CD8-positive, alpha-beta memory T cell (primary cell): ENCODE measurements around the gene WBP2. TPM values are rescaled to one million over a fixed set of nuclear protein-coding genes. Genes with fewer than 3 reads are reported as not detected.
"Not testable (repeated sequence)": the region's sequence is repeated elsewhere in the genome, so short reads cannot be mapped to it uniquely, and the experiment has no call there.

ENCODE experiments used
- CTCF ChIA-PET: fragments of 350-600 bp; sonication (Branson Sonifier 250); formaldehyde crosslinking; loops from one replicate; lab custom pipeline; 2021; ENCODE audit warnings: antibody characterized with exemption; lab: Charles Lee
- POLR2A ChIA-PET: fragments of 350-600 bp; sonication (Branson Sonifier 250); formaldehyde crosslinking; loops from one replicate; lab custom pipeline; 2021; ENCODE audit warnings: antibody characterized with exemption; lab: Charles Lee
- DNase-seq, 5 donors: peaks; one replicate each; pipeline versions ENCODE4 v3.0.0 to v3.0.0-alpha.2; 2020 to 2022; ENCODE audit warnings: mixed read lengths in 1 of 5
- H3K27ac ChIP-seq: one replicate; pipeline ENCODE4 v1.7.0; 2013; ENCODE audit warnings: low read depth, mild to moderate bottlenecking, low read length, moderate library complexity
- H3K27me3 ChIP-seq: 2 replicates; pipeline ENCODE4 v1.7.0; 2013; ENCODE audit warnings: low read length, mild to moderate bottlenecking; ENCODE audit not compliant: insufficient read depth, poor library complexity, severe bottlenecking
- H3K36me3 ChIP-seq: 2 replicates; pipeline ENCODE4 v1.7.0; 2013; ENCODE audit warnings: mild to moderate bottlenecking, low read length, moderate library complexity; ENCODE audit not compliant: insufficient read depth
- H3K4me1 ChIP-seq: 2 replicates; pipeline ENCODE4 v1.7.0; 2013; ENCODE audit warnings: mild to moderate bottlenecking, low read length, moderate library complexity; ENCODE audit not compliant: insufficient read depth
- H3K4me3 ChIP-seq: 2 replicates; pipeline ENCODE4 v1.7.0; 2013; ENCODE audit warnings: mild to moderate bottlenecking, low read length
- H3K9me3 ChIP-seq: 2 replicates; pipeline ENCODE4 v1.7.0; 2013; ENCODE audit warnings: mild to moderate bottlenecking, low read length
- H3K27ac Mint-ChIP-seq, 8 donors: one replicate each; pipeline ENCODE4 v1.8.0; 2020 to 2021; ENCODE audit warnings: mixed read lengths in 8 of 8, mild to moderate bottlenecking in 6 of 8, inconsistent platforms in 3 of 8, moderate library complexity in 3 of 8
- H3K27me3 Mint-ChIP-seq, 2 donors: one replicate each; pipeline ENCODE4 v1.8.0; 2020 to 2021; ENCODE audit warnings: mixed read lengths in 2 of 2, mild to moderate bottlenecking in 1 of 2, moderate library complexity in 1 of 2
- H3K36me3 Mint-ChIP-seq, 3 donors: one replicate each; pipeline ENCODE4 v1.8.0; 2020 to 2021; ENCODE audit warnings: mixed read lengths in 3 of 3, inconsistent platforms in 1 of 3, mild to moderate bottlenecking in 1 of 3
- H3K4me1 Mint-ChIP-seq, 3 donors: one replicate each; pipeline ENCODE4 v1.8.0; 2020 to 2021; ENCODE audit warnings: mixed read lengths in 3 of 3, inconsistent platforms in 1 of 3, mild to moderate bottlenecking in 1 of 3
- H3K4me3 Mint-ChIP-seq, 7 donors: one replicate each; pipeline ENCODE4 v1.8.0; 2020 to 2021; ENCODE audit warnings: mixed read lengths in 7 of 7, mild to moderate bottlenecking in 6 of 7, moderate library complexity in 4 of 7, inconsistent platforms in 2 of 7
- H3K9me3 Mint-ChIP-seq, 5 donors: one replicate each; pipeline ENCODE4 v1.8.0; 2020 to 2022; ENCODE audit warnings: mixed read lengths in 5 of 5, mild to moderate bottlenecking in 3 of 5, moderate library complexity in 2 of 5, inconsistent platforms in 1 of 5
- polyA plus RNA-seq: library from polyadenylated mRNA; unstranded; fragments of 300-500 nt; fragmentation: Illumina TruSeq; gene quantifications from one replicate; pipeline ENCODE4 v1.2.3, GENCODE V29; 2021
- total RNA-seq, 2 experiments: library from RNA; stranded (reverse); gene quantifications; one replicate each; pipeline ENCODE4 v1.2.3, GENCODE V29; 2021

Gene WBP2
- total and polyA plus RNA-seq, 3 experiments from 2014 or later: 47.5 to 129 (median 53.2) TPM

DNA sequence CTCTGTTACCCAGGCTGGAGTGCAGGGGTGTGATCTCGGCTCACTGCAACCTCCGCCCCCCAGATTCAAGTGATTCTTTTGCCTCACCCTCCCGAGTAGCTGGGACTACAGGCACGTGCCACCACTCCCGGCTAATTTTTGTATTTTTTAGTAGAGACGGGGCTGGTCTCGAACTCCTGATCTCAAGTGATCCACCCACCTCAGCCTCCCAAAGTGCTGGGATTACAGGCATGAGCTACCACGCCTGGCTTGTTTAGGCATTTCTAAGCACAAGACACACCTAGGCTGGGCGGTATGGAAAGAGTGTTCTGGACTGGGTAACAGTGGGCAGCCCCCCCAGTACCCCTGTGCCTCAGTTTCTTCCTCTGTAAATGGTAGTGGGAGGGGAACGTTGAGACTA is 15.1 kb upstream of the WBP2 start:
- Mint-ChIP-seq H3K4me1 (peaks cover 17 to 33% (median 17%) of the 10 kb centered on the region in 3 donors), H3K27ac (peak overlapping the region in 1 of 8 donors; percentile 32), H3K4me3 (peak overlapping the region in 1 of 7 donors; percentile 8)
- H3K27ac ChIP-seq, H3K36me3 Mint-ChIP-seq, DNase-seq, H3K9me3 ChIP-seq, H3K36me3 ChIP-seq, H3K4me3 ChIP-seq, H3K27me3 Mint-ChIP-seq, H3K9me3 Mint-ChIP-seq, H3K27me3 ChIP-seq: not testable (repeated sequence)
- ChIA-PET CTCF (interaction anchor here (1.2 to 7.1 kb wide), 2 partner anchors 9 to 28 kb away, joined by 4 to 51 read pairs; partner anchors contain the start of gene TRIM65), POLR2A (interaction anchor here (0.8 kb wide), 1 partner anchor 14 kb away, joined by 4 read pairs; the partner anchor contains the start of gene WBP2)
- peaks cover 18% of the 10 kb centered on the region for H3K4me1 ChIP-seq

GRCh38 chr17:75869282-75870141 is 14.4 kb upstream of the WBP2 start:
- CTCF ChIA-PET: interaction anchor here (1.0 to 7.1 kb wide), 3 partner anchors 10 to 66 kb away, joined by 3 to 51 read pairs (median 4); partner anchors contain the start of gene TRIM65
- peaks cover 24 to 35% (median 25%) of the 10 kb centered on the region in 3 donors for H3K4me1 Mint-ChIP-seq
- Histone ChIP-seq H3K4me1 (peaks cover 23% of the 10 kb centered on the region), H3K4me3 (no peak overlapping the region), H3K27me3 (no peaks in the 10 kb centered on the region), H3K9me3 (no peaks in the 10 kb centered on the region), H3K36me3 (no peaks in the 10 kb centered on the region), H3K27ac (no peak overlapping the region)
- no peak for DNase-seq
- no peaks in the 10 kb centered on the region for H3K9me3 Mint-ChIP-seq
- no peaks in the 10 kb centered on the region for H3K27me3 Mint-ChIP-seq
- H3K4me3 Mint-ChIP-seq: no peak overlapping the region
- H3K27ac Mint-ChIP-seq: peak overlapping the region in 1 of 8 donors; percentile 72
- POLR2A ChIA-PET: interaction anchor here (0.6 to 0.8 kb wide), 2 partner anchors 14 to 33 kb away, joined by 3 to 4 read pairs; partner anchors contain the start of gene WBP2
- peaks cover 0 to 2% (median 0%) of the 10 kb centered on the region in 3 donors for H3K36me3 Mint-ChIP-seq

DNA sequence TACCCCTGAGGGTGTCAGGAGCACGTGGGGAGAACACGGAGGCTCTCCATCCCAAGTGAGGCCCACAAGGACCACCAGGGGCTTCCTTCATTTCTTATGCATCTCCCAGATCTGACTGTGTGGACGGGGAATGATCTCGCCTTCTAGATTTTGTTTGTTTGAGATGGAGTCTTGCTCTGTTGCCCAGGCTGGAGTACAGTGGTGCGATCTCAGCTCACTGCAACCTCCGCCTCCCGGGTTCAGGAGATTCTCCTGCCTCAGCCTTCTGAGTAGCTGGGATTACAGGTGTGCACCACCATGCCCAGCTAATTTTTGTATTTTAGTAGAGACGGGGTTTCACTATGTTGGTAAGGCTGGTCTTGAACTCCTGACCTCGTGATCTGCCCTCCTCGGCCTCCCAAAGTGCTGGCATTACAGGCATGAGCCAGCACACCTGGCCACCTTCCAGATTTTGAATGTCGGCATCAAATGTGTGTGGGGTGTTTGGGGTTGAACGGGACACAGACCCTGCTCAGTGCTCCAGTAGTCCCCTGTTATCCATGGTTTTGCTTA is 13.7 kb upstream of the WBP2 start:
- H3K27ac Mint-ChIP-seq: peak overlapping the region in 1 of 8 donors; percentile 72
- CTCF ChIA-PET: interaction anchor here (1.0 kb wide), 1 partner anchor 65 kb away, joined by 3 read pairs; no protein-coding TSS in a partner anchor

GRCh38 chr17:75865404-75866188 is 10.5 kb upstream of the WBP2 start:
- not testable (repeated sequence) for H3K27me3 Mint-ChIP-seq, H3K9me3 ChIP-seq, H3K4me3 ChIP-seq, H3K9me3 Mint-ChIP-seq, H3K36me3 Mint-ChIP-seq, H3K27me3 ChIP-seq, H3K36me3 ChIP-seq, DNase-seq
- peaks cover 16% of the 10 kb centered on the region for H3K4me1 ChIP-seq
- H3K27ac Mint-ChIP-seq: peak overlapping the region; percentile 65 to 99 (median 92)
- ChIA-PET CTCF (interaction anchor here (1.0 to 2.3 kb wide), 5 partner anchors 8 to 112 kb away, joined by 5 to 12 read pairs (median 7); partner anchors contain the start of genes TRIM47 and WBP2), POLR2A (interaction anchor here (1.1 to 1.6 kb wide), 4 partner anchors 8 to 12 kb away, joined by 3 to 12 read pairs (median 7); partner anchors contain the start of genes TRIM47 and WBP2)
- H3K4me1 Mint-ChIP-seq: peaks cover 22 to 30% (median 26%) of the 10 kb centered on the region in 3 donors
- H3K4me3 Mint-ChIP-seq: peak overlapping the region in 4 of 7 donors; percentile 8 to 61 (median 46)
- peak overlapping the region; percentile 31 for H3K27ac ChIP-seq

More for the DNA sequence above, 13.7 kb upstream of the WBP2 start:
- H3K4me3 Mint-ChIP-seq, DNase-seq, H3K9me3 ChIP-seq, H3K36me3 ChIP-seq, H3K27me3 ChIP-seq, H3K36me3 Mint-ChIP-seq, H3K27ac ChIP-seq, H3K4me3 ChIP-seq, H3K27me3 Mint-ChIP-seq, H3K9me3 Mint-ChIP-seq: not testable (repeated sequence)
- H3K4me1 ChIP-seq: peaks cover 30% of the 10 kb centered on the region
- peaks cover 27 to 37% (median 31%) of the 10 kb centered on the region in 3 donors for H3K4me1 Mint-ChIP-seq
- POLR2A ChIA-PET: interaction anchor here (0.8 kb wide), 1 partner anchor 13 kb away, joined by 3 read pairs; the partner anchor contains the start of gene WBP2

DNA sequence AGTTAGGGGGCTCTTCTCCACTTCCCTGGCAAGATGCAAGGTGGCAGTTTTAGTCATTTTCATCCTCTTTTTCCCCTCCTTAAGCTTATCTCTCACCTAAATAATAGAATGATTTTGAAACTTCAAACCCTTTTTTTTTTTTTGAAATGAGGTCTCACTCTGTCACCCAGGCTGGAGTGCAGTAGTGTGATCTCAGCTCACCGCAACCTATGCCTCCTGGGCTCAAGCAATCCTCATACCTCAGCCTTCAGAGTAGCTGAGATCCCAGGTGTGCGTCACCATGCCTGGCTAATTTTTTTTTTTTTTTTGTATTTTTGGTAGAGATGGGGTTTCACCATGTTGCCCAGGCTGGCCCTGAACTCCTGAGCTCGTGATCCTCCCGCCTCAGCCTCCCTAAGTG is 9.8 kb upstream of the WBP2 start:
- POLR2A ChIA-PET: interaction anchor here (0.5 to 1.6 kb wide), 10 partner anchors 8 to 681 kb away, joined by 3 to 12 read pairs (median 5); partner anchors contain the start of genes TRIM47, UNK and WBP2
- Mint-ChIP-seq H3K27ac (peak overlapping the region; percentile 85 to 99 (median 92)), H3K4me3 (peak overlapping the region; percentile 33 to 79 (median 69)), H3K4me1 (peaks cover 22 to 30% (median 26%) of the 10 kb centered on the region in 3 donors)
- not testable (repeated sequence) for H3K27me3 ChIP-seq, H3K9me3 Mint-ChIP-seq, H3K9me3 ChIP-seq, H3K36me3 Mint-ChIP-seq, H3K36me3 ChIP-seq, H3K27me3 Mint-ChIP-seq
- peak overlapping the region; percentile 71 for H3K27ac ChIP-seq
- DNase-seq: peak in 2 of 5 donors; percentile 47 to 70
- CTCF ChIA-PET: interaction anchor here (0.8 to 2.3 kb wide), 8 partner anchors 9 to 141 kb away, joined by 4 to 12 read pairs (median 5); partner anchors contain the start of genes TRIM47, TRIM65 and WBP2
- peak overlapping the region; percentile 5 for H3K4me3 ChIP-seq
- H3K4me1 ChIP-seq: peaks cover 16% of the 10 kb centered on the region

DNA sequence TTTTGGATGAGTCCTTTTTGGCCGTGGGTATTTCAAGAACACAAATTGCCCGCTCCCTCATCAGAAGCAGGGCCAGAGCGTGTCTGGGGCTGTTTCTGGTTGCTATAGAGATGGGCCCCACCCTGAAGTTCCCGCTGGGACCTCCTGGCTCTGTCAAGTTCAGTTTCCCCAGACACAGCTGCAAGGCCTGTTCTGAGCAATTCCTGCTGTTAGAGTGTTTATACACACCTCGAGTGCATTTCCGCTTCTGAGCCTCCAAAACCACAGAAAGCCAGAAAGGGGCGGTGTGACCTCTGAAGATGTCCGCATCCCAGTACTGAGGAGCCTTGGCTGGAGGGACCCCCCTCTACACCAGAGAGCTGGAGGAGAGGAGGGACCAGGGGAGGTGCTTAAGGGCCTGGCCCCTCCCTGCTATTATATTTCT is 9.3 kb upstream of the WBP2 start:
- ChIA-PET CTCF (interaction anchor here (0.8 to 2.3 kb wide), 8 partner anchors 9 to 141 kb away, joined by 4 to 12 read pairs (median 5); partner anchors contain the start of genes TRIM47, TRIM65 and WBP2), POLR2A (interaction anchor here (0.5 to 1.6 kb wide), 10 partner anchors 9 to 681 kb away, joined by 3 to 12 read pairs (median 5); partner anchors contain the start of genes TRIM47, UNK and WBP2)
- H3K27ac Mint-ChIP-seq: peak overlapping the region; percentile 85 to 99 (median 92)
- no peaks in the 10 kb centered on the region for H3K27me3 ChIP-seq
- peak overlapping the region; percentile 5 for H3K4me3 ChIP-seq
- no peaks in the 10 kb centered on the region for H3K36me3 ChIP-seq
- no peaks in the 10 kb centered on the region for H3K9me3 ChIP-seq
- peak; percentile 19 to 66 (median 47) for DNase-seq
- no peaks in the 10 kb centered on the region for H3K9me3 Mint-ChIP-seq
- peak overlapping the region; percentile 71 for H3K27ac ChIP-seq
- peaks cover 0 to 2% of the 10 kb centered on the region in 2 donors for H3K27me3 Mint-ChIP-seq
- peaks cover 16% of the 10 kb centered on the region for H3K4me1 ChIP-seq
- peak overlapping the region; percentile 33 to 79 (median 69) for H3K4me3 Mint-ChIP-seq
- peaks cover 22 to 30% (median 26%) of the 10 kb centered on the region in 3 donors for H3K4me1 Mint-ChIP-seq
- no peaks in the 10 kb centered on the region for H3K36me3 Mint-ChIP-seq

- no peaks in the 10 kb centered on the region for H3K27me3 ChIP-seq
- H3K4me3 ChIP-seq: no peak overlapping the region
- H3K27ac Mint-ChIP-seq: peak overlapping the region in 4 of 8 donors; percentile 66 to 79 (median 70)
- no peaks in the 10 kb centered on the region for H3K36me3 ChIP-seq
- CTCF ChIA-PET: interaction anchor here (0.8 to 6.1 kb wide), 18 partner anchors 8 to 114 kb away, joined by 3 to 42 read pairs (median 8); partner anchors contain the start of genes TRIM47, TRIM65, UNC13D and UNK
- no peak overlapping the region for H3K4me3 Mint-ChIP-seq
- no peak for DNase-seq
- H3K9me3 Mint-ChIP-seq: no peaks in the 10 kb centered on the region
- POLR2A ChIA-PET: interaction anchor here (0.8 to 1.2 kb wide), 2 partner anchors 14 to 34 kb away, joined by 3 read pairs; no protein-coding TSS in a partner anchor
- peaks cover 0 to 2% of the 10 kb centered on the region in 2 donors for H3K27me3 Mint-ChIP-seq
- H3K4me1 Mint-ChIP-seq: peaks cover 27 to 41% (median 30%) of the 10 kb centered on the region in 3 donors
- H3K27ac ChIP-seq: no peak overlapping the region
- H3K36me3 Mint-ChIP-seq: no peaks in the 10 kb centered on the region
- peaks cover 16% of the 10 kb centered on the region for H3K4me1 ChIP-seq
- no peaks in the 10 kb centered on the region for H3K9me3 ChIP-seq
Measured at GRCh38 chr17:75861927-75862317, 6.8 kb upstream of the WBP2 start.
